ENCODE results near the gene ETFA.
A peak's percentile ranks its signal among the peaks of the same experiment; 100 is the strongest.

ETFA gene

GRCh38 chr15:76334438-76335306, 23.4 kb upstream of the ETFA start:
- 0 out of 2 replicates have a peak overlapping the region, but pooled peaks have one; percentile 20 for H3K4me3 ChIP-seq (ENCODE audit: low read depth, low read length)
- TF ChIP-seq CTCF (IDR thresholded peaks at IDR 0.05; ENCODE audit: insufficient read depth, low read length, missing control alignments) = no peak
- POLR2A ChIA-PET = no interaction called here
- DNase-seq (ENCODE audit: low read depth, low spot score) = no peak
- CTCF ChIA-PET = interaction anchor here (1.1 to 1.9 kb wide), 8 partner anchors 10 to 532 kb away, joined by 3 to 11 read pairs (median 5); no protein-coding TSS in a partner anchor

GRCh38 chr15:76333720-76334437, 22.6 kb upstream of the ETFA start:
- H3K4me3 ChIP-seq (ENCODE audit: low read depth, low read length) = no peak overlapping the region
- CTCF ChIA-PET = interaction anchor here (1.2 to 1.9 kb wide), 4 partner anchors 10 to 143 kb away, joined by 3 to 11 read pairs (median 8); no protein-coding TSS in a partner anchor
- POLR2A ChIA-PET = no interaction called here
- DNase-seq (ENCODE audit: low read depth, low spot score) = no peak
- peak; percentile 40 for TF ChIP-seq CTCF (IDR thresholded peaks at IDR 0.05; ENCODE audit: insufficient read depth, low read length, missing control alignments)

- POLR2A ChIA-PET = no interaction called here
Measured at GRCh38 chr15:76333309-76333708, 22.0 kb upstream of the ETFA start.

GRCh38 chr15:76332796-76333195, 21.5 kb upstream of the ETFA start:
- CTCF ChIA-PET = interaction anchor here (0.9 to 5.5 kb wide), 5 partner anchors 8 to 164 kb away, joined by 3 to 47 read pairs (median 6); no protein-coding TSS in a partner anchor
- DNase-seq (ENCODE audit: low read depth, low spot score) = no peak
- no peak for TF ChIP-seq CTCF (IDR thresholded peaks at IDR 0.05; ENCODE audit: insufficient read depth, low read length, missing control alignments)
- no peak overlapping the region for H3K4me3 ChIP-seq (ENCODE audit: low read depth, low read length)
- POLR2A ChIA-PET = no interaction called here

More at GRCh38 chr15:76333309-76333708, 22.0 kb upstream of the ETFA start:
- no peak for TF ChIP-seq CTCF (IDR thresholded peaks at IDR 0.05; ENCODE audit: insufficient read depth, low read length, missing control alignments)
- DNase-seq (ENCODE audit: low read depth, low spot score) = no peak
- H3K4me3 ChIP-seq (ENCODE audit: low read depth, low read length) = no peak overlapping the region
- CTCF ChIA-PET = interaction anchor here (0.9 to 5.5 kb wide), 6 partner anchors 9 to 164 kb away, joined by 3 to 47 read pairs (median 8); no protein-coding TSS in a partner anchor

GRCh38 chr15:76330080-76330680, 18.9 kb upstream of the ETFA start:
- DNase-seq (ENCODE audit: low read depth, low spot score) = no peak
- no peak overlapping the region for H3K4me3 ChIP-seq (ENCODE audit: low read depth, low read length)
- POLR2A ChIA-PET = no interaction called here
- CTCF ChIA-PET = interaction anchor here (0.6 to 5.5 kb wide), 26 partner anchors 9 to 1222 kb away, joined by 3 to 47 read pairs (median 5); partner anchors contain the start of gene ETFA
- peak; percentile 76 for TF ChIP-seq CTCF (IDR thresholded peaks at IDR 0.05; ENCODE audit: insufficient read depth, low read length, missing control alignments)
